ENCODE results near the gene TSKU.

DNA sequence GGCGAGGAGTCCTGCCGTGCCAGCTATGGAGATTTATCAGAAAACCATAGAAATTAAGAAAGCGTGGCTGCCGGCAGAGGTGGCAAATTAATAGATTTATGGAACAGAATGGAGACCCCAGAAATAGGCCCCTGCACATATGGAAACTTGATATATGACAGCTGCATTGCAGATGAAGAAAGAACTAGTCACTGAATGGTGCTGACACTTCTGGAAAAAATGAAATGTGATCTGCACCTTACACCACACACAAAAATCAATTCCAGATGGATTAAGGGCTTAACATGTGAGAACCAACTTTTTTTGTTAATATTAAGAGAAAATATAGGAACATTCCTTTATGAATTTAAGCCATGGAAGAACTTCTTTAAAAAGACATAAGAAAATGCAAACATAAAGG lies 40.3 kb upstream of the TSKU start:
- no peak for TF ChIP-seq CTCF (IDR thresholded peaks at IDR 0.05)
- TF ChIP-seq POLR2A (IDR thresholded peaks at IDR 0.05) = no peak
